GM21723 (cell line): ENCODE data around the gene ZNF740.
A peak's percentile ranks its signal among the peaks of the same experiment; 100 is the strongest.
"Not testable (repeated sequence)": the region's sequence is repeated elsewhere in the genome, so short reads cannot be mapped to it uniquely, and the experiment has no call there.

Source experiments
- ATAC-seq: cut with Tn5 transposase; IDR thresholded peaks from one replicate; pipeline ENCODE4 v1.9.1; 2021; ENCODE audit warnings: mild to moderate bottlenecking, moderate library complexity; ENCODE audit not compliant: unreplicated experiment

Gene ZNF740

DNA sequence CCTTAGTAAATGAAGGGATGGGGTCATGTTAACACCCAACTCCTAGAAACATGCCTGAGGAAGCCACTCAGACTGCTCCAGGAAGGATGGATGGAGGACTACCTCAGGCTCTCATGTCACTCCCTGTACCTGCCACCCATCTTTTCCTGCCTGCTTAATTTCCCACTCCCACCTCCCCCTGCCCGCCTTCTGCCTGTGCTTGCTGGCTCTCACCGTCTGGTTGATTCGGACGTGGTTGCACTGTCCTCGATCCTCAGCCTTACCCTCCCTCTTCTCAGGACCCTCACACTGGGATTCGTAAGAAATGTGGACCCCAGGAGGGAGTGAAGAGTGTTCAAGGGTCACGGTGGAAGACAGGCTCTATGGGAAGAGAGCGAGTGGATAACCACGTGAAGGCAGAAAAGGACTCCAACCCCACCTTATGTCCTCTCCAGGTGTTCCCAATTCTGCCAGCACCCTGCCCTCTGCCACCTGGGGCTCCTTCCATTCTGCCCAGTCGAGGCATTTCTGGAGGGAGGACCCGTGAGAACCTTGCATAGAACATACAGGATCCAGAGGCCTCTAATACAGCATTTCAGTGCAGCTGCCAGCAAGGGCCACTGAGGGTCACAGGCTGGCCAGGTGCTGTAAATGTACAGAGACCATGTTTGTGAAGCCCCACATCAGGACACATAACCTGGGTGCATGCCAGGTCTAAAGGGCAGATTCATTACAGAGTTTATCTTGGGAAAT lies 13.6 kb downstream of the ZNF740 start:
- no peak for ATAC-seq

DNA sequence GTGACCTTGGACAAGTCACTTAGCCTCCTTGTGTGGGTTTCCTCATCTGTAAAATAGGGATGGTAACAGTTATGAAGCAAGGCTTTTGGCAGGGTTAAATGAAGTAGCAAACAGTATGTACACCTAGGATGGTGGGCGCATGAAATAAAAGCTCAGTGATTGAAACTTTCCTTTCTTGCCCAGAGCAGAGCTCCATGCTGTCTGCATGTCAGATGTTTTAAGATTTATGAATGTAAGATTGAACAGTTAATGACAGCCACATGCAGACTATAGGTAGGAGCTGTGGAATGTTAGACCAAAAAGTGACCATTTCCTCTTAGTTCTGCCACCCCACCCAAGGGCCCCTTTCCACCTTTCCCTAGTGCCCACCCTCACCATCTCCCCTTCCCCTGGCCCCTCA lies 14.5 kb downstream of the ZNF740 start:
- no peak for ATAC-seq

DNA sequence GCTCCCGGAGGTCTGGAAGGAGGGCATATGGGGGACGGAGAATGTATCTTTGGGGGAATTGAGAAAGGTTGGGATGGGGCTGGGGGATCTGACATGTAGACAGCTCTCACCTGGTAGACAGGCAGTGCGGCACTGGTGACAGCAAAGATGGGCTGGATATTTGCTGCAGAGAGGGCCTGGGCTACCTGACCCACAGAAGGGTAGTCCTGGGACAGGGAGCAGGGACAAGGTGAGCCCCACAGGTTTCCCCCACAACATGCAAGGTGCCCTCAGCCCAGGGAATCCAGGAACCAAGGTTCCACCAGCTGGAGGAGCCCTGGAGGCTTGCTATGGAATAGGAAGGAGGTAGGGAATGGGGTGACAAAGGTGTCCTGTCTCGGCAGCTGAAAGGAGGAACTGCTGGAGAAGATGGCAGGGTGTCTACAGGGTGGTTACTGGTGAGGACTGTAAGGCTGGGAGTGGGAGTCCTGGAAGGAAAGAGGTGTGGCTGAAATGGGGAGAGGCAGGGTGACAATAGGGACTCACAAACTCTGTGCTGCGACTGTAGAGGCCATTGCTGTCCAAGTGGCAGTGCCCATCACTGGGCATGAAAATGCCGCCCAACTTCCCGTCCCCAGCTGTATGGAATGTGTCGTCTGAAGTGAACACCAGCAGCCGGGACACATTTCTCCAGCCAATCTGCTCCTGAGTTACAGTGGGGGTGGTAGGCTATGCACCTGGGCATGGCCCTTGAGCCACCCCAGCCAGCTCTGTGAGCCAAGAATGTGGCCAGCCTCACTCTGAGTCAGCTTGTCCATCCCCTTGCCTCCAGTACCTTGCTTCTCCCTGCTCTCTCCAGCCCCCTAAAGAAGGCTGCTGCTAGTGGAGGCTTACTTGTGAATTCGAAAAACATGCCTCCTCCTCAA lies 15.2 kb downstream of the ZNF740 start:
- no peak for ATAC-seq

DNA sequence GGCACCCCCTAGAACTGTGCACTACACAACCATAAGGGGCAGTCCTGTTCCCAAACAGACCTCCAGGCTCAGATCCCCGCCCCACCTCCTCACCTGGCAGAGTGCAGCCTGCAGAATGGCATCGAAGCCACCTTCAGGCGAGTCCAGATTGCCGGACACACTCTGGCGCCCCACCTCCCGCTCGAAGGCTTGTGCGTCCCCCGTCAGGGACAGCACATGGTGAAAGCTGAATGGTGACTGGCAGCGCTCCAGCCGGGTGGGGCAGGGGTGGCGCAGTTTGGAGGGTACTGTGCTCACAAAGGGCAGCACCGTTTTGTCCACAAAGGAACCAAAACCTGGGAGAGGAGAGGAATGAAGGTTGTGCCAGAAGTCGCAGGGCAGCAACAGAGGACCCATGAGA lies 16.0 kb downstream of the ZNF740 start:
- ATAC-seq: no peak

DNA sequence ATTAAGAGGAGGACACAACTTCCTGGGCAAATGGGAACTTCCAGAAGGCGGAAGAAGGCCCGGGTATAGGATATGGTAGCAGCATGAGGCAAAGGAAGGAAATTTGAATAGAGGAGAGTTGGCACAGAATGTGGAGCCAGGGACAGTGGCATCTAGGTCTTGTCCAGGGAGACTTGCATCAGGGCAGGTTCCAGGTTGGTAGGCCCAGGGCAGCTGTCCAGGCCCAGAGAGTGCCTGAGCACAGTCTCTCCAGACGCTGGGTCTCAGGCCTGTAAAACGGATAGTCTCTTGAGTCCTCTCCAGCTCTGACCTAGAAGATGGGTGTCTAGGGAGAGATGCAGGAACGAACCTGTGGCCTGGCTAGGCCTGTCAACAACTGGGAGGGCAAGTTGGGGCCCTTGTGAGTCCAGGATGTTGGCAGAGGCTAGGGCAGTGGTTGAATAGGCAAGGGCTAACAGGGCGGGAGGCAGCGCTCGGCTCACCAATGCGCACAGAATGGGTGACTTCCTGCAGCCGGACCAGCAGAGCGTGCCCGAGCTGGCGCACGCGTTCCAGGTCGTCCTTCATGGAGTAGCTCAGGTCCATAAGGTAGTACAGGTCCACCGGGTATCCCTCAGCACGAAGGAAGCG lies 16.6 kb downstream of the ZNF740 start:
- ATAC-seq: no peak

DNA sequence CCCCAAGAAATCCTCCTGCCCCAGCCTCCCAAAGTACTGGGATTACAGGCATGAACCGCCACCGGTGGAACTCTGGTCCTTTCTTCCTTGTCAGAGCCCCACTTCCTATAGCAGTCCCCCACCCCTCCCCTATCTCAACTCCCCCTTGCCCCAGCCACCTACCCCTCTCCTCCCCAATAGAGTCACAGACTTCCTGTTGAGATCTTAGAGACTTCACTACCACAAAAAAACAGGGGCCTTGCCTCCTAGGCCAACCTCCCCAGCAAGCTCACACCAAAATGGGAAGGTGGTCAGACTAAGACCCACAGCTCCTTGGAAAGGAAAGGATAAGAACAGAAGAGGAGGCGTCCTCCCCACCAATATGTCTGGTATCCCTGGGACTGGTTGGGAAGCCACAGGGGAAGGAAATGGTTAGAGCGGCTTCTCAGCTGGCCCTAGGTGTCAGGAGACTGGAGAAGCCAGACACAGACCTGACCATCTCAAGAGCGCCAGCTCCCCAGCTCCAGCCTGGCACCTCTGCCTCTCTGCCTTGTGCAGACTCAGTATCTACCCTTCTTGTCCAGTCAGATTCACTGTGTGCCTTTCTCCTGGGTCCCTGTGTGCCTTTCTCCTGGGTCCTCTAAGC lies 18.1 kb downstream of the ZNF740 start:
- ATAC-seq: no peak

DNA sequence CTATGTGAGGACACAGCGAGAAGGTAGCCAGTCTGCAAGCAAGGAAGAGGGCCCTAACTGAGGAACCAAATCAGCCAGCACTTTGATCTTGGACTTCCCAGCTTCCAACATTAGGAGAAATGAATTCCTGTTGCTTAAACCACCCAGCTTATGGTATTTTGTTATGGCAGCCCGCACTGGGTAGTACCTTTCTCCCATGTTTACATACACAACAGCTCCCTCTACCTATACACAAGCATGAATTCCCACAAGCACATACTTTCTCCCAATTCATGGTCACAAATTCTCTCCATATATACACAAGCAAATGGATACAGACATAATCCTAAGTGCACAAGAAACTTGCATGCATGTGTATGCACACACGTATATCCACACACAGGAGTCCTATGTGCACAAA lies 19.2 kb downstream of the ZNF740 start:
- no peak for ATAC-seq

DNA sequence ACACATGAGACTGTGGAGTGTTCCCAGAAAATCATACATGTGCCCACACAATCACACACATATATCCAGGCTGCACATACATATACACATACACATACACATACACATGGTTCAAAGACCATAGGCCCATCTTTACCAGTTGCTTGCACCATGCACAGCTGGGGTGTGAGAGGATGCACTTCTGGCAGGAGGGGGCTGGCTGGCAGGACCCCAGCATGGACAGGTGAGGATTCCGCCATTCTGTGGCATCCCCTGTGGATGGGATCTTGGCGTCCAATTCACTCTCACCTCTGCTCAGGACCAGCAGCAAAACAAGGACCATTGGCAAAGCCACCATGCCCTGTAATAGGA lies 19.6 kb downstream of the ZNF740 start:
- ATAC-seq: peak; percentile 10

DNA sequence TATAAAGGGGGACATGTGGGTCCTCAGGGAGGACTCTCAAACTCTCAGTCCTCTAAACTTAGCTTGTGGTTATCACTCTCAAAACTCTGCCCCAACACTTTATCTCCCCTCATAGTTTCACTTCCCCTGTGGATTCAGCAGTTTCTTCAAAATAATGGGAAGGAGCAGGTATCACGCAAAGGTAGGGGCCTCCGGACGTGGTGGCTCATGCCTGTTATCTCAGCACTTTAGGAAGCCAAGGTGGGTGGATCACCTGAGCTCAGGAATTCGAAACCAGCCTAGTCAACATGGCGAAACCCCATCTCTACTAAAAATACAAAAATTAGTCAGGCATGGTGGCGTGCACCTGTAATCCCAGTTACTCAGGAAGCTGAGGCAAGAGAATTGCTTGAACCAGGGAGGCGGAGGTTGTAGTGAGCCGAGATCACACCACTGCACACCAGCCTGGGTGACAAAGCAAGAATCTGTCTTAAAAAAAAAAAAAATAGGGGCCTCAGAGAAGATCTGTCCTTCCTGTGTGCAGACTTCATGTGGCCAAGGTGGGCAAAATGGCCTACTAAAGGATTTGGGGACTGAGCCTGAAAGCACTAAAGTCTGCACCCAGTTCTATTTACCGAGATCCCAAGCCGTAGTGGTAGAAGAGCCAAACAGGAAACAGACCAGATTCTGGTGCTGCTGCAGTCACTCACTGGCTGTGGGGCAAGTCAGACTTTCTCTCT lies 20.1 kb downstream of the ZNF740 start:
- ATAC-seq: peak; percentile 58

DNA sequence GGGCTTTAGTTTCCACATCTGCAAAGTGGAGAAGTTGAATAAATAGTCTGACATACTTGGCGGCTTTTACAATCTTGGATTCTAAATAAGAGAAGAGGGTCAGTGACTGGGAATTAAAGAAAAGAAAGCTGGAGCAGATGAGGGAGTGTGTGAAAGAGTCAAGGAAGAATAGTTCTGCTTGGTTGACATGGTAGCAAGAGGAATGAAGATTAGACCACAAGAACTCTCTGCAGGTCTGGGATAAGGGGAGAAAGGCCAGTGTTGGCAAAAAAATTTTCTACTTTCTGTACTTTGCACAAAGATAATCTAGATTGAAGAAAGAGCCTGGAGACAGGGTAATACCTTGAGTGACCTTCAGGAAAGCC lies 20.6 kb downstream of the ZNF740 start:
- no peak for ATAC-seq

DNA sequence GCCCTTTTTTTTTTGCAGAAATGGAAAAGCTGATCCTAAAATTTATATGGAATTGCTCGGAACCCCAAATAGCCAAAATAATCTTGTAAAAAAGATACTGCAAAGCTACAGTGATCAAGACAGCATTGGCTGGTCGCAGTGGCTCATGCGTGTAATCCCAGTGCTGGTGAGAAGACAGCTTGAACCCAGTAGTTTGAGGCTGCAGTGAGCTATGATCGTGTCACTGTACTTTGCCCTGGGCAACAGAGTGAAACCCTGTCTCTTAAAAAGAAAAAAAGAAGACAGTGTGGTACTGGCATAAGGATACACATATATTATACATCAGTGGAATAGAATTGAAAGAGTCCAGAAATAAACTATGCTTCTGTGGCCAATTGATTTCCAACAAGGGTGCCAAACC lies 21.1 kb downstream of the ZNF740 start:
- ATAC-seq: no peak

DNA sequence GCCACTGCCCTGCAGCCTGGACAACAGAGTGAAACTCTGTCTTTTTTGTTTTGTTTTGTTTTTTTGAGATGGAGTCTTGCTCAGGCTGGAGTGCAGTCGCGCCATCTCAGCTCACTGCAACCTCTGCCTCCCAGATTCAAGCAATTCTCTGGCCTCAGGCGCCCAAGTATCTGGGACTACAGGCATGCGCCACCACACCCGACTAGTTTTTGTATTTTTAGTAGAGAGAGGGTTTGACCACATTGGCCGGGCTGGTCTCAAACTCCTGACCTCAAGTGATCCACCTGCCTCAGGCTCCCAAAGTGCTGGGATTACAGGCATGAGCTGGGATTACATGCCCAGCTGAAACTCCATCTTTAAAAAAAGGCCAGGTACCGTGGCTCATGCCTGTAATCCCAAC lies 21.8 kb downstream of the ZNF740 start:
- ATAC-seq: not testable (repeated sequence)

DNA sequence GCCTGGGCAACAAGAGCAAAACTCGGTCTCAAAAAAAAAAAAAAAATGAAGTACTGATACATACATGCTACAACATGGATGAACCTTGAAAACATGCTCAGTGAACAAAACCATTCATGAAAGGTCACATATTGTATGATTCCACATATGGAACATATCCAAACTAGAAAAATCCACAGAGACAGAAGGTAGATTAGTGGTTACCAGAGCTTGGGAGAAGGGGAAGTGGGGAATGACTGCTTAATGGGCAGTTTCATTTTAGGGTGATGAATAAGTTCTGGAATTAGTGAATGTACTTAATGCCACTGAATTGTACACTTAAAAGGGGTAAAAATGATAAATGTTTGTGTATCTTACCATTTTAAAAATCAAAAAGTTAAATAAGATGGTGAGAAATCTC lies 23.8 kb downstream of the ZNF740 start:
- ATAC-seq: no peak

DNA sequence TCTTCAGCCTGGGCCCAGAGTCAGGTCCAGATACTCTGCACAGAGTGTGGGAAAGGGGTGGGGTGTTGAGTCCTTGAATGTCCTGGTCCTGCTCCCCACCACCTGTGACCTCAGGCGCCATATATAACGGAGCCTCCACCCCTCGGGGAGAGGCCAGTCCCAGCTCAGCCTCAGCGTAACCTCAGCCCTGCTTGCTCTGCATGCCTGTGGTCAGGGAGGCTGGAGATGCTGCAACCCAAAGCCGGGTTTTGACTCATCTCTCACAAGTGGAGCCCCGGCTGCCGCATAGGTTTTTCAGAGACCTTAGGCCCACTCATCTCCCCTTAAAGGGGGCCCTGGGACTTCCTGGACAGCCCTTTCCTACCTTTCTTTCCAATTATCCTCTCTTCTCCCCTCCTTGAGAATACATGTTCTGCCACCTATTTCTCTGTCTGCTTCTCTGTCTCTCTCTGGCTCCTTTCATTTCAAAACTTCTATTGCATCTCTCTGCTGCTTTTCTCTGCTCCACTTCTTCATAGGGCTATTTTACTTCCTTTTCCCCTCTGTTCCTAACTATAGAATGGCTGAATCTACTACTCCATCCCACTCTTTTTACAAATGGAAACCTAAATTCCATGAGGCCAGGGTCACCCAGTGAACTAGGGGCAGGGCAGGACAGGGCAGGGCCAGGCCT lies 25.4 kb downstream of the ZNF740 start:
- peak; percentile 65 for ATAC-seq

DNA sequence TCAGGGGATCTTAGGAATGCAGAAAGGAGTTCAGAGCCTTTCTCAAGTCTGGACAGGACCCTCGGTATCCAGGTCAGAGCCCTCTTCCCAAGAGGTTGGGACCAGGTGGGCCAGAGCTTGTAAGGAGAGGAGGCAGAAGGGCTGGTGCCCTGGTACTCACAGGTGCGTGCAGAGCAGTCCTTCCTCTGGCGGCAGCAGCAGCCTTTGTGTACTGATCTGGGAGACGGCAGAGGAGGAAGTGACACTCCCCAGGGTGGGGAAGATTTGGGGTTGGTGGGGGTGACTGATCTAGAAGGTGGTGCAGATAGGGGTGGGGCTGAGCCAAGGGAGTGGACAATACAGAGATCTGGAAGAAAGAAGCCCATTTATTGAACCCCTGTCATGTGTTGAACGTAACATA lies 26.5 kb downstream of the ZNF740 start, which contains the start of gene ITGB7:
Gene ITGB7, minus strand, starts transcription at position 210 of the 400 bp plus-strand sequence. CDS start 6,808 bp downstream, outside the sequence.
- ATAC-seq: peak; percentile 50

DNA sequence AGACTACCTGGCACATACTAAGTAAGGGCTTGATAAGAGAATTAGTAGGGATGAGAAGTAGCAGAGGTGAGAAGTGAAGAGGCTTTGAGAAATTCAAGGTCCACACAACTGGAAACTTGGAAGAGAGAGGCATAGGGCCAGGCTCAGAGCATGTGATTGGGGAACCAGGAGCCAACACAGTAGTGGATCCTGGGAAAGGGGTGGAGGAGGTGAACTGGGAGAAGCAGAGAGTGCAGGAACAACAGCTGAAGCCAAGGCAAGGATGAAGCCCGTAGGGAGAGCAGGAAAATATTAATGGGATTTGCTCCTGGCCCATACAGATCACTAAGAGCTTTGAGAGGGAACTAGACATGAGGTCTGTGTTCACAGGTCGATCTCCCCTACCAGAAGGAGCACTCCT lies 27.9 kb downstream of the ZNF740 start:
- no peak for ATAC-seq

DNA sequence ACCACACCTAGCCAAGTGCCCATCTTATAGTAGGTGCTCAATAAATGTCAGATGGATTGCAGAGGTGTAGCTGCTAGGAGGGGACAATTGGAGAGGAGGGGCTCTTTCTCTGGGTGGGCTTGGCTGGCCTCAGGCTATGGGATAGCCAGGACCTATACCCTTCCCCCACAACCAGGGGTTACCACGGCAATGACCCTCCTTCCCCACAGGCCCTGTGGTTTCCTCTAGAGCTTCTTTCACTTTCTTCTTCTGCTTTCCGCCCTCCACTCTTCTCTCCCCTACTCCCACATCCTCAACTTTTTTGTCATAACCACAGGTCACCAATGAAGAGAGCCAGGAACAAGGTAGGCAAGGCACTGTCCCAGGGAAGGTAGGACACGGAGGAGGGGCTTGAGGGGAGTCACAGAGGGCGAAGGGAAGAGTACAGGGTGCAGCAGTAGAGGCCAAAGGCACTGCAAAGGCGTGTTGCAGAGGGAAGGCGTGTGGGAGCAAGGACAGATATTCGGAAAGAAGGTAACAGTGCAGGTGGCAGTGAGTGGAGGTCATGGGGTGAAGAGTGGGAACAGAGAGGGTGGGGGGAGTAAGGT lies 28.4 kb downstream of the ZNF740 start:
- ATAC-seq: peak; percentile 50

DNA sequence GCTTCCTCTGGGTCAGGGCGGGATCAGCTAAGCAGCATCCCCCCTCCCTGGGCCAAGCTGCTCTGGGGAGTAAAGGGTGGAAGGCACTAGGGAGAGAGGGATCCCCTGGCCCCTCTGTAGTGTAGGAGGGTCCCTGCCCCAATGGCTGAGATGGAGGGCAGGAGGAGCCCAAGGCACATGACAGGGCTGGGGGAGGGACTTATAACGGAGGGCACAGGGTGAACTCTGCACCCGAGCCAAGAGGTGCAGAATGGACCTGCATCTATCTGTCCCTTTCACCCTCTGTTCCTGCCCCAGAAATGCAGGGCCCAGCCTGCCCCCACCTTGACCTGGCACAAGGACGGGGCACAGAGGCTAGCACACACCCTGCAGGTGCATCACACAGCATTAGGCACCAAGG lies 30.3 kb downstream of the ZNF740 start:
- ATAC-seq: no peak

DNA sequence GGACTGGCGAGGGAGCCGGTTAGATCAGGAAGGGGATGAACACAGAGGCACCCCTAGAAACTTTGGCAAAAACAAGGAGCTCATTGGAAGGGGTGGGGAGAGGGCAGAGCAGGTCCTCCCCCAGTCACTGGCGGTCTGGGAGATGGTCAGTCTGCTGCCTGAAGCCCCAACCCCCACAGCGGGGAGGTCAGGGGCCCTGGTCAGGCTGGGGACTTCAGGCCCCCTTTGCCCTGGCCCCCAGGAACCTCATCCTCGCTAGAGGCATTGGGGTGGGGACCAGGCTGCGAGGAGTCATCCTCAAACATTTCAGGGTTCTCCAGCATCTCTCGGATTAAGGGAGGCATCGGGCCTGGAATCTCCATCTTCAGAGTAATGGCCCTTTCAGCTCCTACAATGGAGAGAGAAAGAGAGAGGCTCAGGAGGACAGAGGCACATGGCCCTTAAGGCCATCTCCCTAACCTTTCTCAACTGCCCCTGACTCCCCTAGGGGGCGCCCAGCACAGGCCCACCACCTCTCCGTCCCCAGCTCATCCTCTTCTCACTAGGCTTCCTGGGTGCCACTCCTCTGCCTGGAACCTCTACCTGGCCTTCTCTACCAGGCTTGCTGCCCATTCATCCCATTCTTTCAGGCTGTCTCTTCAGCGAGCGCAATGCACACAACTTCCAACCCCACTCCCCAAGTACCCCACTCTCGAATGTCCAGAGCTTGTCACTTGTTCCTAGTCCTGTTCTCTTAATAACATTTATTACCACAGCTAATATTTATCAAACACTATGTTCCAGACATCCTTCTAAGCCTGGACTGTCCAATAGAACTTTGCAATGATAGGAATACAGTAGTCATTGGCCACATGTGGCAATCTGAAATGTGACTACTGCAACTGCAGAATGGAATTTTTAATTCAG lies 31.2 kb downstream of the ZNF740 start:
- no peak for ATAC-seq
